NCI-H69 (cell line): Measurements from ENCODE around the gene IGSF1.
"Not testable (repeated sequence)": the region's sequence is repeated elsewhere in the genome, so short reads cannot be mapped to it uniquely, and the experiment has no call there.

ENCODE experiments used
- DNase-seq: peaks from one replicate; lab custom pipeline; 2025; lab: John Stamatoyannopoulos, UW

The IGSF1 gene

DNA sequence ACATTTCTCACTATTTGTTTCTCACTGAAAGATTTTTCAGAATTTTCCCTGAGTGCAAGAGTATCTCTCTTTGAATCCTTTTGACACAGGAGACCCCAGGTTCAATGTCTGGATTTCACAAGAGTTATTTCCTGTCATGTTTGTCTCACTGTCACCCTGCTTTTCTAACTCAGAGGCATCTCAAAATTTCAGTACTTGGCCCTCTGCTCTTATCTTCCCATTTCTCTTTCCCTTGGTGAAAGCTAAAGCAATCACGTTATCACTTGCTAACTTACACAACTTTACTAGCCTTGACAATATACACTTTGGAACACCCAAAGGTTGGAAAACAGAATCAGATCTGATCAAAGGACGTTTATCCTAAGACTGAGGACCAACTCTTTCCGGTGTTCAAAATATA, 17.3 kb downstream of the IGSF1 start:
- no peak for DNase-seq

DNA sequence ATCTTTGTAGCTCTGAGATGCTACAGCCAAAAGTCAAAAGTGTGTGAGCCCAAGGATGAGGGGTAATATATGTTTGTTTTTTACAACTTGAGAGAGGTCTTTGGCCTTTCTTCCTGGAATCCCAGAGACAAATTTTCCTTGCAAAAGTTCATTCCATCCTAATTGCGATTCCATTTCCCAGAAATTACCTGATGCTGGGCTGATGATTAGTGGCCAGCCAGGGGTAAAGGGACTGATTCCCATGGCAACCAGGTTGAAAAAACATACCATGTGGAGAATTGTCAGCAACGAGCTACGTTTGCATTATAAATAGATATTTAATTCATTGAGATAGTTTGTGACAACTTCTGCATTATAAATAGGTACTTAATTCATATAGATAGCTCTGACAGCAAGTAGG, 17.8 kb downstream of the IGSF1 start:
- peak; percentile 7 for DNase-seq

DNA sequence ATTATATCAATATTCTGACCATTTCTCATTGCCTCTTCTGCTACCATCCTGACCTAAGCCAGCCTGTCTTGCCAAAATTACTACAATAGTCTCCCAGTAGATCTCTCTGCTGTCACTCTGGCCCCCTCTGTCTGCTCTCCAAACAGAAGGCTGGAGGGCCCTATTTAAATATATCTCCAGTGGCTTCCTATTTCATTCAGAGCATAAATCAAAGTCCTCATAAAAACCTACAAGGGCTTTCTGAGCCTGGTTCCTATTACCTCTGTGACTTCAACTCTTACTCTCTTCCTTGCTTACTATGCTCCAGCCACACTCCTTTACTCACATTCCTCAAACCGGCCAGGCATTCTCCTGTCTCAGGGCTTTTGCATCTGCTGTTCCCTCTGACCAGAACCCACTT, 19.0 kb downstream of the IGSF1 start:
- peak; percentile 59 for DNase-seq

DNA sequence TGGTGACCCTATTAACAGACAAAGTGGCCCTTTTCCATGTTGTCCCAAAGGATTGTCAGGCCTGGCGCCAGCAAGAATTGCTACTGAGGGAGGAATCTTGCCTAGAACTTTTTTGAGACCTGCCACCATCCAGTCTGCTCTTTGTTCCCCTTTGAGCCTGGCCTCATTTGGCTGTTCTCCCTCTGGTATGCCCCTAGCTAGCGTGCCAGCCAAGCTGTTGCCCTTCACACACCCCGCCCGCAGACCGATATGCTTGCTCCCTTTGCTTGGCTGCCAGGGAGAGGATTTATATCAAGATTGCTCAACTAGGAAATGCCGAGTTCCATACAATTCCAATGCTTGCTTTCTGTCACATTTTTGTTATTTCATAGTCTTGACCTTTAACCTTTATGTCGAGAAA, 24.4 kb downstream of the IGSF1 start:
- DNase-seq: no peak

DNA sequence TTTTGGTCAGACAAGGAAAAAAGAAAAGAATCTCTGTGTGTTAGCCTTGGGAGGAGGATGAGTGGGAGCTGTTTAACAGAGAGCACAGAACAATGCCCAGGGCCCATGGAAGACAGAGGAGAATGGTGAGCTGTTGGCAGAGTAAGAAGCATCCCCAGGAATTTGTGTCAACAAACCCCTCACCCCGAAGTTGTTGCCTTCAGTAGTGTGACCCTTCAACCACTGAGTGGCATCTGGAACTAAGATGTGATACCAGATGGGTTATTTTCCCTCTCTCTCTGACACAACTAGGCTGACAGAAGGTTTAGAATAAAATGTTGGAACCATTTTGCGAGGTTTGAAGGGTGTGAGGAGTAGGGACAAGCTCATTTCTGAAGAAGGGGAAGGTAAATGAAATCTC, 25.1 kb downstream of the IGSF1 start:
- DNase-seq: no peak

DNA sequence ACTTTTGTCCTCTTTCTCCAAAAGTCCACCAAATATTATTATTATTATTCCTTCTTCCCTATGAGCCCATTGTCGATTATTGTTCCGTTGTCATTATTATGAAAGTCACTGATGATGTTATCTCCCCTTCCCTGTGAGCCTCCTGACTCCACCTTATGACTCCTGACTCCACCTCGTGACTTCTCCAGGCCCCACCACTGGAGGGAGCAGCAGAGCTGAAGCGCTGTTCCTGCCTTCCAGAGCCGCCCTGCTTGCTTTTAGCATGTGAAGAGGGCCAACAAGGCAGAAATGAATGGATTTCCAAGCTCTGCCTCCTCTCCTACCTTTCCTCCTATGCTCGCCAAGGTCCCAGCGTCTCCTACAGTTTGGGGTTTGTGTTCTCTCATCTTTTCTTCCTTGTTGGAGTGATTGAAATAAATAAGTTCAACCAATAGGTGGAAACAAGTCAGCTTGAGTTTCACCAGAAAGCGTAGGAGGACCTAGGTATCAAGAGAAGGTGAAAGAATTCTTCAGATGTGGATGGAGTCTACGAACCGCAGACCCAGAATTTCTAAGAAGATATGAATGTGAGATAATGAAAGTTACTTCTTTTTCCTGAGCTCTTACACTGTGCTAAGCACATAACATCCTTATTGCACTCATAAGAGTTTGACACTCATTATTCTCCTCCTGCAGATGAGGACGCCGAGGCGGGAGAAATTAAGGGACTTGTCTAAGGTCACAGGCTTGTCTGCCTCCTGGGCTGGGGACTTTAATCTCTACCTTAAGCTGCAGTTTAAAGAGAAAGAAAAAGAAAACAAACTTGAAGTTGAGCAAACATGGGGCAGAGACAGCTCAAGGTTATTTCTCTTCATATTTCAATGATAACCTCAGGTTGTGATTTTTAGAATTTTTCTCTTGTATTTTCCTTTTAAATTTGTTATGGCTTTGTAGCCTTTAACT, 26.1 kb downstream of the IGSF1 start:
- peak; percentile 37 for DNase-seq

DNA sequence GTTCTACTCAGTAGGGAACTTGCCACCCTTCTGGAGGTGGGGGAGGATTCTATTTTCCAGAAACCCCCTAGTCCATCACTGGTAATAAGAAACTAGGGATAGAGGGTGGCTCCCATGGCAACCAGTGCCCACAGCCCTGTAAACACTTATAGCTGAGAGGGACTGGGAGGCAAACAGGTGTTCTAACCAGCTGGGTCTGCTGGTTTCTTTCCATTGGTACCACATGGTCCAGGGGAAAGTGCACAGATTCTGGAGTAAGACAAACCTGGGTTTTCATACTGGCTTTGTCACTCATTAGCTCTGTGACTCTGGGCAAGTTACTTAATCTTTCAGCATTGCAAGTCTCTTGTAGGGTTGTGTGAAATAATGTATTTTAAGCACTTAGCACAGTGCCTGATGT, 26.9 kb downstream of the IGSF1 start:
- peak; percentile 26 for DNase-seq

DNA sequence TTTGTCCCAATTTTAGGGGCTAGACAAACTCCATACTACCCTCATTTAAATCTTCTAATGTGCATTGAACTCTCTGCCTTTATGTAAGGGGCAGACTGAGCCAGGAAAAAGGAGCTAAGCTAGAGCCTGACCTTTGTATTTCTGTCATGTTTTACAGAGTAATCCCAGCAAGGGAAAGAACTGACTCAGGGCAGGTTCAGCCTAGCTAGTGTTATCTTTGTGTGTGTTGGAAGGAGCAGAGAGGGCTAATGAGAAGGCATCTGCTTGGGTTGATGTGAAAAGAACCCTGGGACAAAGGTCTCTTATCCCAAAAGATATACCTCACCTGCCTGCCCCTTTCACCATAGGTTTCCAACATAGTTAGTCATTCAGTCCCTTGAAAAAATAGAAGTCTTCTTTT, 31.7 kb downstream of the IGSF1 start:
- DNase-seq: no peak

DNA sequence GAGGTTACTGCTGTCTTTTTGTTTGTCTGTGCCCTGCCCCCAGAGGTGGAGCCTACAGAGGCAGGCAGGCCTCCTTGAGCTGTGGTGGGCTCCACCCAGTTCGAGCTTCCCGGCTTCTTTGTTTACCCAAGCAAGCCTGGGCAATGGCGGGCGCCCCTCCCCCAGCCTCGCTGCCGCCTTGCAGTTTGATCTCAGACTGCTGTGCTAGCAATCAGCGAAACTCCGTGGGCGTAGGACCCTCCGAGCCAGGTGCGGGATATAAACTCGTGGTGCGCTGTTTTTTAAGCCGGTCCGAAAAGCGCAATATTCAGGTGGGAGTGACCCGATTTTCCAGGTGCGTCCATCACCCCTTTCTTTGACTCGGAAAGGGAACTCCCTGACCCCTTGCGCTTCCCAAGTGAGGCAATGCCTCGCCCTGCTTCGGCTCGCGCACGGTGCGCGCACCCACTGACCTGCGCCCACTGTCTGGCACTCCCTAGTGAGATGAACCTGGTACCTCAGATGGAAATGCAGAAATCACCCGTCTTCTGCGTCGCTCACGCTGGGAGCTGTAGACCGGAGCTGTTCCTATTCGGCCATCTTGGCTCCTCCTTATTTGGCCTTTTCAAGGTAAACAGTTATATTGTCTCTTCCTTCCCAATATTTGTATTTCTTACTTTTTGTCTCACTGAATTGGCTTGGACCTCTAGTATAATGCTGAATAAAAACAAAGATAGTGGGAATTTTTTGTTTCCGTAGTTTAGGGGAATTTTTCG, 37.9 kb downstream of the IGSF1 start:
- not testable (repeated sequence) for DNase-seq

DNA sequence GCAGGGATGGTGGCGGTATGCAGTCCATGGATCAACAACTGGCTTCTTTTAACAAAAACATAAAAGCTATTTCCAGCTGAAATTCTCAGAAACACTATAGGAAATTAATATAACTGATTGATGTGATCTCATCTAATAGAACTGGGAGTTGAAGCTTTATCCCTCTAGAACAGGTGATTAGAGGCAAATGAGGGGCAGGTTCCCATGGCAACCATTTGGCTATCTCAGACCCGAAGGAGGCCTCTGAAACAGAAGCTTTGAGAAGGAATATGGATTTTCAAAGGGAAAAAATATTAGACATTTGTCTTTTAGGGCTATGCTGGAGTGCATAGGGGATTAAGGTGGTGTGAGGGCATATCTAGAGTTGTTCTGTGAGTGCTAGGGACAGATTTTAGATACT, 50.0 kb downstream of the IGSF1 start:
- DNase-seq: peak; percentile 16

DNA sequence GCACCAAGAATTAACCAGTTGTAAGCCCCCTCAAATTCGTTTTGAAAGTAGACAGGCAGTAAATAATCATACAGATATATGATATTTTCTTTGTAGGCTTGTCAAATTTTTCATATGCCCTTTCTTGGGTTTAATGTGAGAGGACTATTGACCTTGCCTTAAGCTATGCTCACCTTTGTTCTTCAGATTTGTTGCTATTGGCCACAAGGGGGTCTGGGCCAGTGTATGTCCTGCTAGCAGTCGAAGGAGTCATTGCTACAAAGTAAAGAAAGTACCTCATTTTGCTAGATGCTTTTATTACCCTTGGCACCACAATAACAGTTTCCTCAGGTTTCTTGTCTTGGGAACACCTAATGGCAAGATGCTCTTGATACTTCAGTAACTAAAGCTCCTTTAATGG, 51.7 kb downstream of the IGSF1 start:
- DNase-seq: peak; percentile 67

DNA sequence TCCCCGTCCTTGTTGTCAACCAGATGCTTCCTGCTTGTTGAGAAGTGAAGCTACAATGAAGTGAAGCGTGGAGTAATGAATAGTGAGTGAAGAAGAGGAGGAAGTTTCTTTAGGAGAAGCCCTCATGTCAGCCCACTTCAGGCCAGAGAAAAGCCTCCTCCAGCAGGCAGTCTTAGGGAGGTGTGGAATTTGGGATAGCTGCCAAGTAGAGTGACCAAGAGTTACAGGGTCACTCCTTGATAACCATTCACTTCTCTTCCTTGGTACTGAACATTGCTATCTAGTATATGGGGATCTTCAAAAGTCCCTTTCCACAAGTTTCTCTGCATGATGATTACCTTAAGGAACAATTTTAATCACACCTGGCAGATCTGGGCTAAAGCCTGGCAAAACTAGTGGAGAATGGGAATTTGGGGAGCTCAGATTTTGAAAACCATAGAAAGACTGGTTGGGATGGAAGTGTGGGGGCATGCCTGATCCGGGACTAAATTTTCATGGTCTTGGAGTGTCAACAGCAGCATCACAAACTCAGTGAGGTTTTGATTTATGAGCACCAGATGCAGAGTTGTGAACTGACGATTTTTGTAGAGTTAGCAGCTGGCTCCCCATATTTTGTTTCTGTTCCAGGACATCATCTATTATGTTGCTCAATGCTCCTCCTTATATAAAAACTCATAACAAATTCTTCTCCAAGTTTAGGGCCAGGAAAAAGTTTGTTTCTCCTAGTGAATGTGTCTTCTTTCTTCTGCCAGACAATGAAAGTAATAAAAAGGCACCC, 53.1 kb downstream of the IGSF1 start:
- no peak for DNase-seq

DNA sequence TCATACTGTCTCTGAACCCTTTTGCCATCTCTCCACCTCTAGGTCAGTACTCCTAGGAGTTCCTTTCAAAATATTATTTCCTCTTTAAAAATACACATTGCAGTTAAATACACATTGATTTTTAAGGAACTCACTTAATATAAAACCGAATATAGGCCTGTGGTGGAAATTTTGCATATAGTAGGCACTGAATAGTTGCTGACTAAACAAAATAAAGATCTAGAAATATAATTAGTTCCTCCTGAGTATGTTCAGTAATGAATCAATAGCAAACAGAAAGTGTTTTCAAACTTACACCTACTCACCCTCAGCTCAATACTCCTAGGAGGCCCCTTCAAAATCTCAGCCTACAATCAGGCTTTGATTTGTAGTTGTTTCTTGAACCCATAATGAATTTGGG, 61.5 kb downstream of the IGSF1 start:
- no peak for DNase-seq

DNA sequence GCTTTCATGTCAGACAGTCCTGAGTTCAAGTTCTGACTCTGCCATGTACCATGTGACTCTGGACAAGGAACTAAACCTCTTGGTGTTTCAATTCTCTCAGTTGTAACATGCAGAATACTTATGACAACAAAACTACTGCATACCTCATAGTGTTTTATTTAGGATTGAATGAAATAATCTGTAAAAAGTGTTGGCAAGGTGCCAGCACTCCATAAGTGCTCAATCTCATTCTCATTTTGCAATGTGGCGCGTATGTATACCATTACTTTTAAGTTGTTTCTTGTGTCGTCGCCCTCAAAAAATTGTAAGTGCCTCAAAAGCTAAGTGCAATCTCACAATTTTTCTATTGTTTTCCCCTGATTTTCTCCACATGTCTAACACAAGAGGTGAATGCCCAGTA, 62.5 kb downstream of the IGSF1 start:
- no peak for DNase-seq

DNA sequence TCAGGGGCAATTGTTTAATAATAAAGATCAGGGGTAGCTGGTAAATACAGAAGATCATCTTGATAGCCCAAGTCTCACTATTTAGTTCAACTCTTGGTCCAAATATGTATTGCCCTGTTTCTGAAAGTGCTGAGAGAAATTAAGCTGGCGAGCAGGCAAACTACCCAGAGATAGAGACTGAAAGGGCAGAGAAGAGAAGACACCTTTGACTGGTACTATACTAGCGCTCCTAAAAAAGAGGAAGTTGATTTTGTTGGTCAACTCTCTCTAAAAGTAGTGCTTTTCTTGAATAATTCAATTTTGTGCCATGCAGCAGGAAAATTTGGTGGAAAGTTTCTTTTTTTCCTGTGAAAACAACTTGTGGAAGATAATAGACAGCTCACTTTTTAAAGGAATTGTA, 64.0 kb downstream of the IGSF1 start:
- no peak for DNase-seq
